Activated B cell treated with CpG ODN at 0.5 μM for 24 hours (primary cell): ENCODE data around the gene SRR. TPM values are rescaled to one million over a fixed set of nuclear protein-coding genes. Genes with fewer than 3 reads are reported as not detected.
"Not testable (repeated sequence)": the region's sequence is repeated elsewhere in the genome, so short reads cannot be mapped to it uniquely, and the experiment has no call there.

Source experiments
- ATAC-seq: fragments of 200-7000 bp; cut with Tn5 transposase; one replicate; pipeline ENCODE4 v1.10.0; 2021; ENCODE audit warnings: low read depth, mild to moderate bottlenecking, moderate library complexity
- CTCF ChIA-PET: fragments of 350-600 bp; sonication (Branson Sonifier 250); formaldehyde crosslinking; loops from one replicate; lab custom pipeline; 2021; ENCODE audit warnings: antibody characterized with exemption; lab: Charles Lee
- POLR2A ChIA-PET: fragments of 350-600 bp; sonication (Branson Sonifier 250); formaldehyde crosslinking; loops from one replicate; lab custom pipeline; 2021; ENCODE audit warnings: antibody characterized with exemption; lab: Charles Lee
- DNase-seq: peaks from one replicate; pipeline ENCODE4 v3.0.0; 2022
- H3K27ac Mint-ChIP-seq: one replicate; pipeline ENCODE4 v1.8.0; 2020; ENCODE audit warnings: mixed read lengths
- H3K27me3 Mint-ChIP-seq: one replicate; pipeline ENCODE4 v1.8.0; 2021; ENCODE audit warnings: mixed read lengths
- H3K36me3 Mint-ChIP-seq: one replicate; pipeline ENCODE4 v1.8.0; 2021; ENCODE audit warnings: low read depth, mixed read lengths
- H3K4me1 Mint-ChIP-seq: one replicate; pipeline ENCODE4 v1.8.0; 2021; ENCODE audit warnings: mixed read lengths
- H3K4me3 Mint-ChIP-seq: one replicate; pipeline ENCODE4 v1.8.0; 2020; ENCODE audit warnings: mild to moderate bottlenecking, mixed read lengths
- H3K9me3 Mint-ChIP-seq: one replicate; pipeline ENCODE4 v1.8.0; 2020; ENCODE audit warnings: mixed read lengths
- intact Hi-C: fragments of 100-400 bp; cut with micrococcal nuclease; formaldehyde crosslinking; loops from one replicate; pipeline ENCODE4 v1.15.1; 2024
- total RNA-seq: library from RNA; stranded (reverse); gene quantifications from 2 replicates; pipeline ENCODE4 v1.2.3, GENCODE V29; 2022
- TF ChIP-seq, protein P1 (sequence below): fragments of 200-600 bp; IDR thresholded peaks from one replicate; pipeline ENCODE4 v1.8.0; 2022; ENCODE audit warnings: antibody characterized with exemption, mild to moderate bottlenecking

SRR gene, protein sequence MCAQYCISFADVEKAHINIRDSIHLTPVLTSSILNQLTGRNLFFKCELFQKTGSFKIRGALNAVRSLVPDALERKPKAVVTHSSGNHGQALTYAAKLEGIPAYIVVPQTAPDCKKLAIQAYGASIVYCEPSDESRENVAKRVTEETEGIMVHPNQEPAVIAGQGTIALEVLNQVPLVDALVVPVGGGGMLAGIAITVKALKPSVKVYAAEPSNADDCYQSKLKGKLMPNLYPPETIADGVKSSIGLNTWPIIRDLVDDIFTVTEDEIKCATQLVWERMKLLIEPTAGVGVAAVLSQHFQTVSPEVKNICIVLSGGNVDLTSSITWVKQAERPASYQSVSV
- total RNA-seq = 5.7 and 8.6 TPM in 2 replicates

- DNase-seq = peak; percentile 87
- ChIA-PET CTCF (interaction anchor here (2.5 kb wide), 1 partner anchor 50 kb away, joined by 8 read pairs; no protein-coding TSS in a partner anchor), POLR2A (interaction anchor here (0.5 to 3.5 kb wide), 17 partner anchors 11 to 1621 kb away, joined by 3 to 25 read pairs (median 4); partner anchors contain the start of genes PAFAH1B1 and TSR1)
- Mint-ChIP-seq H3K9me3 (no peaks in the 10 kb centered on the region), H3K36me3 (peaks cover 12% of the 10 kb centered on the region), H3K4me3 (peak within 1 kb of the TSS; percentile 88), H3K27ac (peak within 1 kb of the TSS; percentile 65), H3K27me3 (no peaks in the 10 kb centered on the region), H3K4me1 (peaks cover 14% of the 10 kb centered on the region)
- TF ChIP-seq, protein P1, sequence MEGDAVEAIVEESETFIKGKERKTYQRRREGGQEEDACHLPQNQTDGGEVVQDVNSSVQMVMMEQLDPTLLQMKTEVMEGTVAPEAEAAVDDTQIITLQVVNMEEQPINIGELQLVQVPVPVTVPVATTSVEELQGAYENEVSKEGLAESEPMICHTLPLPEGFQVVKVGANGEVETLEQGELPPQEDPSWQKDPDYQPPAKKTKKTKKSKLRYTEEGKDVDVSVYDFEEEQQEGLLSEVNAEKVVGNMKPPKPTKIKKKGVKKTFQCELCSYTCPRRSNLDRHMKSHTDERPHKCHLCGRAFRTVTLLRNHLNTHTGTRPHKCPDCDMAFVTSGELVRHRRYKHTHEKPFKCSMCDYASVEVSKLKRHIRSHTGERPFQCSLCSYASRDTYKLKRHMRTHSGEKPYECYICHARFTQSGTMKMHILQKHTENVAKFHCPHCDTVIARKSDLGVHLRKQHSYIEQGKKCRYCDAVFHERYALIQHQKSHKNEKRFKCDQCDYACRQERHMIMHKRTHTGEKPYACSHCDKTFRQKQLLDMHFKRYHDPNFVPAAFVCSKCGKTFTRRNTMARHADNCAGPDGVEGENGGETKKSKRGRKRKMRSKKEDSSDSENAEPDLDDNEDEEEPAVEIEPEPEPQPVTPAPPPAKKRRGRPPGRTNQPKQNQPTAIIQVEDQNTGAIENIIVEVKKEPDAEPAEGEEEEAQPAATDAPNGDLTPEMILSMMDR = no peak
- peak; percentile 90 for ATAC-seq
- intact Hi-C loops = loop anchor here (1.0 to 5.0 kb wide), 3 partner anchors 33 to 1306 kb away; partner anchors contain the start of genes MNT, TIMM22 and TSR1
These were observed at the start of gene SRR, which contains the start of gene SMG6 for GRCh38 chr17:2303204-2304188. Gene SRR (plus strand): TSS chr17:2303950. CDS start chr17:2315561, 11,611 bp downstream. Gene SMG6 (minus strand): TSS chr17:2303785. CDS start chr17:2303720, 65 bp downstream.

DNA sequence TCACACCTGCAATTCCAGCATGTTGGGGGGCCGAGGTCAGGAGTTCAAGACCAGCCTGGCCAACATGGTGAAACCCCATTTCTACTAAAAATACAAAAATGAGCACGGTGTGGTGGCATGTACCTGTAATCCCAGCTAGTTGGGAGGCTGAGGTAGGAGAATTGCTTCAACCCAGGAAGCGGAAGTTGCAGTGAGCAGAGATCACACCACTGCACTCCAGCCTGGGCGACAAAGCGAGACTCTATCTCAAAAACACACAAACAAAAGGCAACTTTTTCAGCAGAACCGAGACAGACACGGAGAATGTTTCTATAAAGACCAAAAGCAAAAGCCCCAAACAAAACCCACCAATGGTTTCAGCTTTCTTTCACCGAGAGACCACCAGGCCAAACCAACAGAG is 44.9 kb upstream of the SRR start:
- peaks cover 18% of the 10 kb centered on the region for H3K4me1 Mint-ChIP-seq
- ATAC-seq, H3K27me3 Mint-ChIP-seq, DNase-seq, intact Hi-C loops, H3K27ac Mint-ChIP-seq, H3K9me3 Mint-ChIP-seq, H3K4me3 Mint-ChIP-seq: not testable (repeated sequence)
- peaks cover 40% of the 10 kb centered on the region for H3K36me3 Mint-ChIP-seq
- ChIA-PET POLR2A (interaction anchor here (0.7 kb wide), 3 partner anchors 31 to 566 kb away, joined by 5 to 10 read pairs (median 8); no protein-coding TSS in a partner anchor), CTCF (interaction anchor here (0.9 to 2.2 kb wide), 3 partner anchors 13 to 204 kb away, joined by 3 to 8 read pairs (median 3); partner anchors contain the start of gene HIC1)

DNA sequence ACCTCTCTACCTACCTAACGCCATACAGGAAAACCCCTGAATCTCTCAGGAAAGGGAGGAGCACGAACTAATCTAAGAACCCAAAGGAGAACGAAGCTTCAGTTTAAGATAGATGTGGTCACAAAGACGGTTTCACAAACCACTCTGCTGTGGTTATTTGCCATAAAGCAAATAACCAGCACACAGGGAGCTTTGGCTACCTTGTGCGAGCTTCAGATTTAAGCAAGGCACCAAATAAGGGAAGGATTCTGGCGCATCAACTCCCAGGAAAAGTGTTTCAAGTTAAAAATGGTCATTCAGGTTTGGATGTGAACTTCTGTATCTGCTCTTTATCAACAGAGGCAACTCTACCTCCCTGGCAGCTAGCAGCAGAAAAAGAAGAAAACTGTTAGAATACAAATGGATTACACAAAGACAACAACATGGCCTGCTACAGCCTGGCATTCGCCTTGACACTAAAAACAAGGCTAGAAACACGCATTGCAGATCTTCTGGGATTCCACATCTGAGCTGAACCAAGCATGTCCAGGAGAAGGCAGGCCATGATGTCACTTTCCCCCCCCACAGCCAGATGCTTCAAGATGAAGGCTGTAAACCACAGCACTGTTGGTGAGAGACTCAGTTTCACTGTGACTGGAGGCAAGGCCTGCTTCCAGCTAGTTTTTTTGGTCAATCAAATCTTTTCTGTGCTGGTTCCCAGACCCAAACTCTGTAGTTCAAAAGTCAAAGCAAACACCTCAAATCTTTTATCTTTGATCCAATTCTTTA is 43.8 kb upstream of the SRR start:
- H3K27ac Mint-ChIP-seq = no peak overlapping the region
- DNase-seq (no peak), ATAC-seq (peak; percentile 64)
- H3K27me3 Mint-ChIP-seq = no peaks in the 10 kb centered on the region
- intact Hi-C loops = no loop called here
- POLR2A ChIA-PET = no interaction called here
- H3K9me3 Mint-ChIP-seq = no peaks in the 10 kb centered on the region
- peaks cover 18% of the 10 kb centered on the region for H3K4me1 Mint-ChIP-seq
- H3K4me3 Mint-ChIP-seq = no peak overlapping the region
- peaks cover 39% of the 10 kb centered on the region for H3K36me3 Mint-ChIP-seq
- CTCF ChIA-PET = interaction anchor here (2.2 kb wide), 1 partner anchor 15 kb away, joined by 8 read pairs; no protein-coding TSS in a partner anchor
- TF ChIP-seq, protein P1 = no peak

- Mint-ChIP-seq H3K27ac (no peak overlapping the region), H3K27me3 (no peaks in the 10 kb centered on the region), H3K4me1 (peaks cover 36% of the 10 kb centered on the region), H3K9me3 (no peaks in the 10 kb centered on the region), H3K4me3 (no peak overlapping the region), H3K36me3 (peaks cover 45% of the 10 kb centered on the region)
- ATAC-seq = no peak
- CTCF ChIA-PET = interaction anchor here (2.0 kb wide), 1 partner anchor 17 kb away, joined by 8 read pairs; no protein-coding TSS in a partner anchor
- POLR2A ChIA-PET = no interaction called here
- intact Hi-C loops = no loop called here
- DNase-seq = no peak
- TF ChIP-seq, protein P1 = no peak
These were observed 41.6 kb upstream of the SRR start for GRCh38 chr17:2262135-2262587.
